AG09309 (cell line): ENCODE measurements around the gene GOLT1B.
A peak's percentile ranks its signal among the peaks of the same experiment; 100 is the strongest.

ENCODE experiments used
- DNase-seq: peaks from one replicate; pipeline ENCODE4 v3.0.0-alpha.2; 2010; ENCODE audit warnings: low read depth
- H3K4me3 ChIP-seq: 2 replicates; pipeline ENCODE4 v1.5.1; 2011; ENCODE audit warnings: mild to moderate bottlenecking, low read depth, low read length, moderate library complexity; ENCODE audit not compliant: control insufficient read depth
- TF ChIP-seq, protein P1 (sequence below): IDR thresholded peaks from 2 replicates; pipeline ENCODE4 v1.5.1; 2011; ENCODE audit warnings: mild to moderate bottlenecking, low read depth, low read length, inconsistent platforms; ENCODE audit not compliant: insufficient read depth, control insufficient read depth; ENCODE audit errors: missing control alignments

GOLT1B gene

DNA sequence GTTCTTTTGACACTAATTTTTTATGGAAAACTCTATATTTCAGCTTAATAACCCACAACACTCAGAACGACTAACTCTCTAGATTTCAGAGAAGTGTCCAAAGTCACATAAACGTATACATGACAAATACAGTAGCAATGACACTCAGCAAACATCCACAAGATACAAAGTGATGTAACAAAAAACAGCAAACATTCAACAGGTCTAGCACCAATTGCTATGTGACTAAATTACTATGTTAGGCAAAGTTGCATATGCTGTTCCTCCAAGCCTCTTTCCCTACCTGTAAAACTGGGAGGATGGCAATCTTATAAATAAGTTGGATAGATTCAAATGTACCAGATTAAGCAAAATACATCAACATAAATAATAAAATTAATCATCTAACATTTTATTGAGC, 1.8 kb upstream of the GOLT1B start:
- peak overlapping the region; percentile 97; the same call in 1 of the 2 replicates for H3K4me3 ChIP-seq
- DNase-seq: no peak
- TF ChIP-seq, protein P1, sequence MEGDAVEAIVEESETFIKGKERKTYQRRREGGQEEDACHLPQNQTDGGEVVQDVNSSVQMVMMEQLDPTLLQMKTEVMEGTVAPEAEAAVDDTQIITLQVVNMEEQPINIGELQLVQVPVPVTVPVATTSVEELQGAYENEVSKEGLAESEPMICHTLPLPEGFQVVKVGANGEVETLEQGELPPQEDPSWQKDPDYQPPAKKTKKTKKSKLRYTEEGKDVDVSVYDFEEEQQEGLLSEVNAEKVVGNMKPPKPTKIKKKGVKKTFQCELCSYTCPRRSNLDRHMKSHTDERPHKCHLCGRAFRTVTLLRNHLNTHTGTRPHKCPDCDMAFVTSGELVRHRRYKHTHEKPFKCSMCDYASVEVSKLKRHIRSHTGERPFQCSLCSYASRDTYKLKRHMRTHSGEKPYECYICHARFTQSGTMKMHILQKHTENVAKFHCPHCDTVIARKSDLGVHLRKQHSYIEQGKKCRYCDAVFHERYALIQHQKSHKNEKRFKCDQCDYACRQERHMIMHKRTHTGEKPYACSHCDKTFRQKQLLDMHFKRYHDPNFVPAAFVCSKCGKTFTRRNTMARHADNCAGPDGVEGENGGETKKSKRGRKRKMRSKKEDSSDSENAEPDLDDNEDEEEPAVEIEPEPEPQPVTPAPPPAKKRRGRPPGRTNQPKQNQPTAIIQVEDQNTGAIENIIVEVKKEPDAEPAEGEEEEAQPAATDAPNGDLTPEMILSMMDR: no peak

DNA sequence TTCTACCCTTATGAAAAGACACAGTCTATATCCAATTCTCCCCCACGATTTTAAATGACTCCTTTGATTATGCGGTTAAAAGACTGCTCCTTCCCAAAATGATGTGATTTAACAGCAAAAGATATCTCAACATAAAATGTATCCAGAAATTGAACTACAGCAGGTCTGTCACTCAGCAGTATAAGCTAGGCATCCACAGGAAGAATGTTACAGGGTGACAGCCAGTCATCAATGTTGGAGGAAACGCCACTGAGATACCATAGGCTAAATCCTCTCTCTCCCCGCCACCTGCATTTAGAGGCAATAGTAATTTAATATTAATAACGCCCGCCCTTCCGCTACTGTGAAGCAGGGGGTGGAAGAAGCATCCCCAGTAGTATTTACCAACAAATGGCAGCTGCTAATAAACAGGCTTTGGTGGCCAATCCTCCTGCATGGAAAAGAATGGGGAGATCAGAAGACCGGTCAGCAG, 767 bp upstream of the GOLT1B start:
- no peak for DNase-seq
- TF ChIP-seq, protein P1: no peak

DNA sequence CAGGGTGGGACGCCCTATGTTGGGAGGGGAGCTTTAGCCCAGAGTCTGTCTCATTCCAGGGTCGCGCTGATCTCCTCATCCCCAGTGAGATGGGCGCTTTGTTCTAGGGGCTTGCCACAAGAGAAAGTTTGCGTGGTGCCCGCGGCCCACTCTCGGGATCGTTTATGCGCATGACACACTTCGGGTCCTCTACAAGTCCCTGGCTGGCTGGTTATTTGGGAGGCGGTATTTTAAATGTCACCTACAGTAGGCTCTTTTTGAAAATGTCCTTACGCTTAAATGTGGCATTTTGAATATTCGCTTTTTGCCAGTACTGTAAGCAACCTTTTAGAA, 541 bp downstream of the GOLT1B start:
- DNase-seq: no peak
- TF ChIP-seq, protein P1: no peak
- H3K4me3 ChIP-seq: peak overlapping the region; percentile 97

More for the DNA sequence above, 767 bp upstream of the GOLT1B start:
- H3K4me3 ChIP-seq: peak overlapping the region; percentile 97

DNA sequence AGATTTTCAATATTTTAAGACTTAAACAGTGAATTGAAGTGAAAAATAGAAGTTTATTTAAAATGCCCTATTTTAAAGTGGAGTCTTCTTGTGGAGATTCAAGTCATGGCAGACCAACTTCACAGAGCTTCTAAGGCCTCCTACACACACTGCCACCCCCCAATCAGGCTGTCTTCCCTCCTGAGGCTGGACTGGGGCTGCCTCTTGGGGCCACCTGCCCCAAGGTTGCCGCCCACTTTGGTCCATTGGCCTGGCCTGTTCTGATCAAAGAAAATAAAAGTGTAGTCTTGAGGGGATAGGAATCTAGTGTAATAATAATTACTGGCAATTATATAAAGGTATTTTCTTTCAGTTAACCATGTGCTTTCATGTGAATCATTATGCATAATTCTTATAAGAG, 1.3 kb downstream of the GOLT1B start:
- peak overlapping the region; percentile 97 for H3K4me3 ChIP-seq
- TF ChIP-seq, protein P1: no peak
- no peak for DNase-seq

DNA sequence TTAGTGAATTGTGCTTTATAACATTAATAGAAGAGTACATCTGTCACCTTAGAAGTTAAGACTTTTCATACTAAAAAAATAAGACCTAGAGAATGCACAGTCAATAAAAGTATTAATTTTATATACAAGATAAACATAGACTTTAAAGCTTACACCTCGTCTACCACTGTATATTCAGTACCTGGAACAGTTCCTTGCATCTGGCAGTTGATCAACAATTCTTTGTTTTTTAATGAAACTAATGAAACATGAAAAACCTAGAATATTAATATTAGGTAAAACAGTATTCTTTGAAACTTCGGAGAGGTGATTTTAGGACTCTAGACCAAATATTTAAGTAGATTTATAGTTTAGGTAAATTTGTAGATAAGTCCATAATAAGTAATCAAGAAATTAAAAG, 4.3 kb downstream of the GOLT1B start:
- H3K4me3 ChIP-seq: no peak overlapping the region
- DNase-seq: no peak

DNA sequence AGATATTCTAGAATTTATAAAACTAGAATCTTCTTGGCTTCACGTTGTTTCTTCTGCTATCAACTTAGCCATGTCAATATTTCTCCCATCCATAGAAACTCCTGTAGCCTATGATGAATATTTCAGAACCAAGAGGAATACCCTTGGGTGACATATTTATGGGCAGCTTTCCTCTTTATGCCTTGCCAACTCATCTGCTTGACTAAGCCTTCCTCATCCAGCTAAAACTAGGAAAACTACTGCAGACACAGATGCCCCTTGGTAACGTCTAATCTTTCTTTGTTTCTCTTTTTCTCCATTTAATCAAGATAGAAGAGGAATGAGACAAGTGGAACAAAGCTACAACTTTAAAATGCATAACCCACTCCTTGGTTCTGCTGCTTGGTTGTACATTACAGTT, 6.3 kb downstream of the GOLT1B start:
- TF ChIP-seq, protein P1: no peak
- DNase-seq: no peak
- H3K4me3 ChIP-seq: no peak overlapping the region

More for the DNA sequence above, 4.3 kb downstream of the GOLT1B start:
- TF ChIP-seq, protein P1: no peak

DNA sequence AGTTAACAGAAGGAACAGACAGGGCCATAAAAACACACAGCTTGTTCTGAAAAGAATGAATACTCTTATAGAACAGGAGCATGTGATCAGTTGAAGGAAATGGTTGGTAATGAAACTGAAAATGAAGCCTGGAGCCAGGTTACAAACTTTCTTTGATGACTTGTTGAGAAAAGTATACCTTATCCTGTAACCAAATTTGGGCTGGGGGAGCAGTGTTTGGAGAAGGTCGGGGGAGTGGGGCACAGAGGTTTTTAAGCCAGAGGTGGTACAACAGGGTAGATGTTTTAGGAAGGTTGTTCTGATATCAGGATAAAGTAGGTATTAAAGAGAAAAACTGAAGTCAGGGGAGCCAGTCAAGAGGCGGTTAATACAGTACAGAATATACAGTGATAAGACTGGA, 8.2 kb downstream of the GOLT1B start:
- no peak overlapping the region for H3K4me3 ChIP-seq
- no peak for DNase-seq
- TF ChIP-seq, protein P1: no peak
